ENCODE data around the gene NKX6-2. TPM values are rescaled to one million over a fixed set of nuclear protein-coding genes. Genes with fewer than 3 reads are reported as not detected.
"Not testable (repeated sequence)": the region's sequence is repeated elsewhere in the genome, so short reads cannot be mapped to it uniquely, and the experiment has no call there.

The NKX6-2 gene
- total RNA-seq, 1 donor from 2014 or later, result 0.14 TPM

DNA sequence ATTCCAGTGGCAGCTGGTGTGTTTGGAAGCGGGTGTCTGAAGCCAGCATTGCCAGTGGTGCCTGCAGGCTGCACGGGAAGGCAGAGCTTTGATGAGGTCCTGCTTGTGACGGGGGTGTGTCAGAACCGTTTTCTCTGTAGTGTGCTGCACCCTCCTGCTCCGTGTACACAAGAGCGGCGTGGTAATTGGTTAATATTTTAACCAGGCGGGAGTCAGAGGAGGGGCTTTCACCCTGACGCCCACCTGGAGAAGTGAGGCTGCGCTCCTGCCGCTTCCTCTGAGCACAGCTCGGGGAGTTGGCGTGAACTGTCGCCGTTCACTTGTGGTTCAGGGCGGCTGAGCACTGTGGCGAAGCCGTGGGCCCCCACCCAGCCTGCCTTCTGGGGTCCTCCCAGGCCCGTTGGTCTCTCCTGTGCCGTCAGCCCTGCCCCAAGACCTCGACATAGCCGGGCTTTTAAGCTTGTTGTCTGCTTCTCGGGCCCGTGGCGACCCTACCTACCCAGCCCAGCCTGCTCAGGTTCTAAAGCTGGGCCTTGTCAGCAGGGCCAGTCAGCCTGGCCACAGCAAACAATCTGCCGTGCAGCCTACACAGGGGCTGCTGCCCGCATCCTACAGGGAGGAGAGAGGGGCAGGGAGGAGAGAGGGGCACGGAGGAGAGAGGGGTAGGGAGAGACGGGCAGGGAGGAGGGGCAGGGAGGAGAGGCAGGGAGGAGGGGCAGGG is 11.6 kb downstream of the NKX6-2 start:
- Mint-ChIP-seq H3K4me1 (ENCODE audit: unreplicated experiment) (peaks cover 5% of the 10 kb centered on the region), H3K4me3 (peak overlapping the region; percentile 26), H3K36me3 (peaks cover 4% of the 10 kb centered on the region), H3K27ac (peak overlapping the region; percentile 65), H3K27me3 (no peaks in the 10 kb centered on the region), H3K9me3 (no peaks in the 10 kb centered on the region)
- TF ChIP-seq, protein P1, sequence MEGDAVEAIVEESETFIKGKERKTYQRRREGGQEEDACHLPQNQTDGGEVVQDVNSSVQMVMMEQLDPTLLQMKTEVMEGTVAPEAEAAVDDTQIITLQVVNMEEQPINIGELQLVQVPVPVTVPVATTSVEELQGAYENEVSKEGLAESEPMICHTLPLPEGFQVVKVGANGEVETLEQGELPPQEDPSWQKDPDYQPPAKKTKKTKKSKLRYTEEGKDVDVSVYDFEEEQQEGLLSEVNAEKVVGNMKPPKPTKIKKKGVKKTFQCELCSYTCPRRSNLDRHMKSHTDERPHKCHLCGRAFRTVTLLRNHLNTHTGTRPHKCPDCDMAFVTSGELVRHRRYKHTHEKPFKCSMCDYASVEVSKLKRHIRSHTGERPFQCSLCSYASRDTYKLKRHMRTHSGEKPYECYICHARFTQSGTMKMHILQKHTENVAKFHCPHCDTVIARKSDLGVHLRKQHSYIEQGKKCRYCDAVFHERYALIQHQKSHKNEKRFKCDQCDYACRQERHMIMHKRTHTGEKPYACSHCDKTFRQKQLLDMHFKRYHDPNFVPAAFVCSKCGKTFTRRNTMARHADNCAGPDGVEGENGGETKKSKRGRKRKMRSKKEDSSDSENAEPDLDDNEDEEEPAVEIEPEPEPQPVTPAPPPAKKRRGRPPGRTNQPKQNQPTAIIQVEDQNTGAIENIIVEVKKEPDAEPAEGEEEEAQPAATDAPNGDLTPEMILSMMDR (conservative IDR thresholded peaks at IDR 0.05), result no peak
- no peak for DNase-seq (ENCODE audit: extremely low spot score, unreplicated experiment)

DNA sequence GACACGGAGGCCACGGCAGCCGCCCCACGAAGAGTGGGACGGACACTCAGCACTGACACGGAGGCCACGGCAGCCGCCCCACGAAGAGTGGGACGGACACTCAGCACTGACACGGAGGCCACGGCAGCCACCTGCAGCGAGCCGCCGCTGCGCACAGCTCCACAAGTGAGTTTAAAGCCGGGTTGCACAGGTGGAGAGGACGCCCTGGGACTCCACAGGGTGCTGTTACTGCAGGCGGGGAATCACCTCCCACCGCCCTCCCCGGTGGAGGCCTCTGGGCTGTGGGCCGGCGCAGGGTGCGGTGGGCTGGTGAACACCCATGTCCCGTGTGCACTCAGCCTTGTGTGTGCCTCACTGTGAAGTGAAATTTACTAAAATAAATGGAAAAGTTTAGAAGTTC is 13.1 kb downstream of the NKX6-2 start:
- H3K4me3 Mint-ChIP-seq; H3K4me1 Mint-ChIP-seq (ENCODE audit: unreplicated experiment); DNase-seq (ENCODE audit: extremely low spot score, unreplicated experiment); H3K27ac Mint-ChIP-seq; H3K36me3 Mint-ChIP-seq; H3K9me3 Mint-ChIP-seq; H3K27me3 Mint-ChIP-seq: not testable (repeated sequence)

DNA sequence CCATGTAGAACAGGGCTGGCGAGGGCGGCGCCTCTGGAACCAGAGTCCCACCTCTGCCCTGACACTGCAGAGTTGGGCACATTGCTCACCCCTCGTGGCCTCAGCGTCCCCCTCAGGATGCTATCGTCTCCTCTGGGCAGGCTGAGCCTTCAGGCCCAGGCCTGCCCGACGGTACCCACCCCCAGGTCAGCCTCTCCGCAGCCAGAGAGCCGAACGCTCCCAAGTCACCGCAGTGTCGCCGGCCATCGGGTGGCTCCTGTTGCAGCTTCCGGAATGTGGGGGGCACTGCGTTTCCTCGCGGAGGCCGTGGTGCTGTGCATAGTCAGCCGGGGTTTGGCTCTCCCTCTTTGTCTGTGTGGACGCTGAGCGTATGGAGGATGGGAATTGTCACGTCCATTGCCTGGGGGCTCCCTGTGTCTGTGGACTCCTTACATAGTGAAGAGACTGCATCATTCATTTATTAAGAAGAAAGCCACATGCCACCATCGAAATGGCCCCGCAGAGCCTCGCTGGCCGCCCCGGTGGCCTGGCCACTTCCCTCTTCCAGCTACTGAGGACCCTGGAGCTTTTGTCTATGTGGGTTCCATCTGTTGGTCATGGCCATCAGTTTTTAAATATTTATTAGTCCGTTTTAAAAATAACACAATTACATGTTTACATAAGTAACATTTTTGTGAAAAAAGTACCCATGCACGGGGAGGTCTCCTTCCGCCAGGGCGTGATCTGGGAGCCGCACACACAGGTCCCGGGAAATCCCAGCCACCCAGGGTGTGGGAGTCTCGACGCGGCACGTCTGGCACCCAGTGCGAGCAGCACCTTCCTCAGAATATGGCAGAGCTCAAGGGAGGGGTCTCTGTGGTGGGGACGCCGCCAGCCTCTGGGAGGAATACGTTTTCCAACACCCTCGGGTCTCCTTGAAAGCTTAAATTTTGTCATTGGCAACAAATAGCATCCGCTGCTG is 15.6 kb downstream of the NKX6-2 start:
- Mint-ChIP-seq H3K4me3 (no peak overlapping the region), H3K27me3 (no peaks in the 10 kb centered on the region), H3K4me1 (ENCODE audit: unreplicated experiment) (peaks cover 9% of the 10 kb centered on the region), H3K9me3 (no peaks in the 10 kb centered on the region), H3K27ac (no peak overlapping the region), H3K36me3 (peaks cover 13% of the 10 kb centered on the region)
- TF ChIP-seq, protein P1 (conservative IDR thresholded peaks at IDR 0.05), result no peak
- DNase-seq (ENCODE audit: extremely low spot score, unreplicated experiment), result no peak

DNA sequence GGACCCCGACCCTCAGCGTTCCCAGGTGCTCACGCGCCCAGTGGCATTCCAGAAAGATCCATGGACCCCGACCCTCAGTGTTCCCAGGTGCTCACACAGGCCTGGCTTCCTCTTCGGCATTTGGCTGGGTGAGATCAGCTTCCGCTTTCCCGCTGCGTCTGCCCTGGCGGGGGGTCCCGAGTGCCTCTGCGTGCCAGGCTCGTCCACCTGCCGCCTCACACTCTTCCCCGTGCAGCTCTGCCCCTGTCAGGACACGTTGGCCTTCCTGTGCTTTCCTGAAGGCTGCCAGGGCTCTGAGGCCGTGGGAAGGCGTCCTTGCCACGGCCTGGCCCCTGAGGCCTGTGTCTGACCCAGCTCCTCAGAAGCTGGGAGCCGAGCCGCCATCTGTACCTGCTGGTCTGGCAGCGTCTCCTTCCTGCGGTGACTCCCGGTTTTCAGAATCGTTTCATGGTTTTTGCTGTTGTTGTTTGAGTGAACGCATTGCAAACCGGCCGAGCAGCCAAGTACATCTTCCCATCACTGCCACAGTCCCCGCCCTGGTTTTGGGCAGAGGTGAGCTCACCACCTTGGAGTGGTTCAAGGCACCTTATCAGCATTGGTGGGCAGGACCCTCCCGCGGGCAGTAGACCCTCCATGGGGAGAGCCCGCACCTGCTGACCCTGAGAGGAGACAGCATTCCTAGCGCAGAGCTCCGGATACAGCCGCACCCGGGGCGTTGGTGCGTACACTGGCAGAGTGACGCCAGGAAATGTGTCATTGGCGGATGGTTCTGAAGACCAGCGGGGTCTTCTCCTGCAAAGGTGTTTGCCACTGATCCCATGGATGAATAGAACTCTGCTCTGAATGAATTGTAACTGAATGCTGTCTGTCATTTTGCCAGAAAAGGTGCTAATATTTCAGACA is 17.4 kb downstream of the NKX6-2 start:
- DNase-seq (ENCODE audit: extremely low spot score, unreplicated experiment), result no peak
- no peaks in the 10 kb centered on the region for H3K9me3 Mint-ChIP-seq
- peaks cover 3% of the 10 kb centered on the region for H3K27me3 Mint-ChIP-seq
- no peak overlapping the region for H3K27ac Mint-ChIP-seq
- TF ChIP-seq, protein P1 (conservative IDR thresholded peaks at IDR 0.05), result no peak
- H3K4me1 Mint-ChIP-seq (ENCODE audit: unreplicated experiment), result peaks cover 10% of the 10 kb centered on the region
- peaks cover 9% of the 10 kb centered on the region for H3K36me3 Mint-ChIP-seq
- no peak overlapping the region for H3K4me3 Mint-ChIP-seq

DNA sequence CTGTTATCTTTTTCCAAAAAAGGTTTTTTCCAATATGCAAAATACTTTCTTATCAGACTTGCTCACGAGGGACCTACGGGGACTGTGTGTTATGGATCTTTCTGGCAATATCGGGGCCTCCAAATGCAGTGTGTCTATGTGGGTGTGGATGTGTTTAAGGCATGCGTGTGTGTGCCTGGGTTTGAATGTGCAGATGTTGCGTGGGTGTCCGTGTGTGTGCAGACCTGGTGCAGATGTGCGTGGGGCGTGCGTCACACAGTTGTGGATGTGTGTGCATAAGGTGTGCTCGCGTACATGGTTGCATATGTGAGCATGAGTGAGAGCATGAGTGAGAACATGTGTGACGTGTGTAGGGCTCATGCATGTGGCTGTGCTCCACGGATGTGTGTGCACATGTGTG is 19.7 kb downstream of the NKX6-2 start:
- Mint-ChIP-seq H3K9me3 (no peaks in the 10 kb centered on the region), H3K4me1 (ENCODE audit: unreplicated experiment) (peaks cover 10% of the 10 kb centered on the region), H3K36me3 (peaks cover 9% of the 10 kb centered on the region), H3K27ac (no peak overlapping the region), H3K27me3 (peaks cover 3% of the 10 kb centered on the region), H3K4me3 (no peak overlapping the region)
- no peak for DNase-seq (ENCODE audit: extremely low spot score, unreplicated experiment)
- TF ChIP-seq, protein P1 (conservative IDR thresholded peaks at IDR 0.05), result no peak
